C4-2B (cell line): ENCODE results near the gene FAM20C.

Experiments used
- CTCF ChIP-seq: fragments of 450-650 bp; conservative IDR thresholded peaks from 2 replicates; pipeline ENCODE4 v1.5.1; 2017; ENCODE audit warnings: mild to moderate bottlenecking
- ZFX ChIP-seq: fragments of 450-650 bp; IDR thresholded peaks from 2 replicates; pipeline ENCODE4 v1.6.1; 2017

GRCh38 chr7:162632-163297, 29.6 kb upstream of the FAM20C start:
- no peak for TF ChIP-seq CTCF
- no peak for TF ChIP-seq ZFX
